ENCODE data around the gene PARP12. TPM values are rescaled to one million over a fixed set of nuclear protein-coding genes. Genes with fewer than 3 reads are reported as not detected.

The PARP12 gene
- total and polyA plus RNA-seq, 9 donors = 15.7 to 43.5 (median 23.2) TPM

DNA sequence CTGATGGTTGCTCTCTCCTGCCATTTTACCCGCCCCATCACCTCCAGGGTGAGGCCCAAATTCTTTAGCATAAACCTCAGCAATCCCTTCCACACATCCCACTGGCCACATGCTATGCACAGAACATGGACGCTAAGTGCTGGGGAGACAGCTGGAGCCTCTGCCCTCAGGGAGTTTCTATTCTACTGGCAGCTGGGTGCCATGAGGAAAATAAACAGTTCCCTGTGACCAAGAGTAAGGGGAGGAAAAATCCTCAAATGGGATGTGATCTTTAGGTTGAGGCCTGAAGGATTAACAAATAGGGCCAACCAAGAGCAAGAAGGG, 1.2 kb downstream of the PARP12 start:
- TF ChIP-seq POLR2A (IDR thresholded peaks at IDR 0.05) (no peak), EP300 (IDR thresholded peaks at IDR 0.05) (no peak)
- TF ChIP-seq, protein P1, sequence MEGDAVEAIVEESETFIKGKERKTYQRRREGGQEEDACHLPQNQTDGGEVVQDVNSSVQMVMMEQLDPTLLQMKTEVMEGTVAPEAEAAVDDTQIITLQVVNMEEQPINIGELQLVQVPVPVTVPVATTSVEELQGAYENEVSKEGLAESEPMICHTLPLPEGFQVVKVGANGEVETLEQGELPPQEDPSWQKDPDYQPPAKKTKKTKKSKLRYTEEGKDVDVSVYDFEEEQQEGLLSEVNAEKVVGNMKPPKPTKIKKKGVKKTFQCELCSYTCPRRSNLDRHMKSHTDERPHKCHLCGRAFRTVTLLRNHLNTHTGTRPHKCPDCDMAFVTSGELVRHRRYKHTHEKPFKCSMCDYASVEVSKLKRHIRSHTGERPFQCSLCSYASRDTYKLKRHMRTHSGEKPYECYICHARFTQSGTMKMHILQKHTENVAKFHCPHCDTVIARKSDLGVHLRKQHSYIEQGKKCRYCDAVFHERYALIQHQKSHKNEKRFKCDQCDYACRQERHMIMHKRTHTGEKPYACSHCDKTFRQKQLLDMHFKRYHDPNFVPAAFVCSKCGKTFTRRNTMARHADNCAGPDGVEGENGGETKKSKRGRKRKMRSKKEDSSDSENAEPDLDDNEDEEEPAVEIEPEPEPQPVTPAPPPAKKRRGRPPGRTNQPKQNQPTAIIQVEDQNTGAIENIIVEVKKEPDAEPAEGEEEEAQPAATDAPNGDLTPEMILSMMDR (IDR thresholded peaks at IDR 0.05) = no peak
- no peak for DNase-seq
- H3K4me3 ChIP-seq = peak overlapping the region; percentile 81
- H3K4me1 ChIP-seq (ENCODE audit: insufficient read depth) = peaks cover 16% of the 10 kb centered on the region
- H3K9me3 ChIP-seq = no peaks in the 10 kb centered on the region
- H3K27ac ChIP-seq = peak overlapping the region; percentile 91 to 93
- no peaks in the 10 kb centered on the region for H3K36me3 ChIP-seq
- no peaks in the 10 kb centered on the region for H3K27me3 ChIP-seq
- WGBS, 3 donors = 85 to 91% (median 86%) methylated on average over 2 of the region's 2 CpGs
- intact Hi-C loops (cut with DNase I) = no loop called here

DNA sequence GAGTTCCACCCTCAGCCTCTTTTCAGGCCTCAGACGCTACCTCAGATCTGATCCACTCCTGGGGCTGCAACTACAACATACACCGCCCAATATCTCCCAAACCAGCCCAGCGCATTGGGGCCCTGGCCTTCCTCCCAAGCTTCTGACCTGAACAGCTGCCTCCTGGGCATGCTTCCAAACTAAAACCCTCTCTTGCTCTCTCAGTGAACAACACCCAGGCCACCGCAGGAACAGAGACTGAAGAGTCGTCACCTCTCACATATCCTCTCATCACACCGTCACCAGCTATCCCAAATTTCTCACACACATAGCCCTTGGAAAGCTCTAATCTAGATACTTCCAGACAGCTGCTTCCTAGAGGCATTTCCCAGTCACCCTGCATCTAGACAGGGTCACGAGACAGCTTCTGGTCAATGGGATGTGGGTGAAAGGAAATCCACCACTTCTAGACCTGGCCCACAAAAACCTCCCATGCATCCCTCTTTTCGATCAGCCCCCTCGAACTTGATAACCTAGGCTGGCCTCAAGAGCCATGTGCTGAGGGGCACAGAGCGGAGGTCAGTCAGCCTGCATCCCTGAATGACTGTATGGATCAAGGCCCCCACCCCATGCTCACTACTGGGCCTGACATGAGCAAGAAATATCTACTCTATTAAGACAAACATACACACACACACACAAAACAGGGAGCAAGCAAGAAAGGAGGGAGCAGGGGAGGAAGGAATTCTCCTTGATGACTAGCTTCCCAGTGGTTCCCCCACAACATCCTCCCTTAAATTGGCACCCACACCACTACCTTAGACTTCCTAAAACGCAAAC, 1.8 kb downstream of the PARP12 start:
- no peak overlapping the region for H3K4me3 ChIP-seq
- TF ChIP-seq, protein P1 (IDR thresholded peaks at IDR 0.05) = no peak
- TF ChIP-seq EP300 (IDR thresholded peaks at IDR 0.05) (no peak), POLR2A (IDR thresholded peaks at IDR 0.05) (no peak)
- peak overlapping the region in 1 of 2 donors; percentile 93 for H3K27ac ChIP-seq
- no peaks in the 10 kb centered on the region for H3K27me3 ChIP-seq
- no peaks in the 10 kb centered on the region for H3K9me3 ChIP-seq
- intact Hi-C loops (cut with DNase I) = no loop called here
- WGBS, 3 donors = 32 to 48% (median 38%) methylated on average over 11 of the region's 11 CpGs
- no peaks in the 10 kb centered on the region for H3K36me3 ChIP-seq
- peaks cover 16% of the 10 kb centered on the region for H3K4me1 ChIP-seq (ENCODE audit: insufficient read depth)
- peak; percentile 64 to 80 (median 76) for DNase-seq

DNA sequence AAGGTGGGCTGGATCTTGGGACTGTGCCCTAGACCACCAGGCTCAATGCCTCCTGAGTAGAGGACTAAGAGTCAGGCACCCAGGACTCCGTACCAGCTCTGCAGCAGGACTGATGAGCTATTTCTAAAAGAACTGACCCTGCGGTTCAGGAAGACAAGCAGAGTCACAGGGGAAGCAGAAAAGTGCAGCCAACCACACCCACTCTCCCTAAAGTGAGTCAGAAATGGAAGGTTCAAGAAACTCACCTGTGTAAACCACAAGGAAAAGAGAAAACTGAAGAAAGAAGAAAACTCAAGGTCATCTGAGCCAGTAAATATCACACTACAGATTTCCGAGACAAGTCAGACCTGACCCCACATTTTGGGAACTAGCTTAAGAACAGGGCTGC, 2.5 kb downstream of the PARP12 start:
- TF ChIP-seq EP300 (IDR thresholded peaks at IDR 0.05) (no peak), POLR2A (IDR thresholded peaks at IDR 0.05) (no peak)
- TF ChIP-seq, protein P1 (IDR thresholded peaks at IDR 0.05) = no peak
- Histone ChIP-seq H3K27me3 (no peaks in the 10 kb centered on the region), H3K36me3 (no peaks in the 10 kb centered on the region), H3K27ac (no peak overlapping the region), H3K4me1 (ENCODE audit: insufficient read depth) (peaks cover 16% of the 10 kb centered on the region), H3K9me3 (no peaks in the 10 kb centered on the region), H3K4me3 (no peak overlapping the region)
- no peak for DNase-seq
- intact Hi-C loops (cut with DNase I) = no loop called here
- 77 to 86% (median 79%) methylated on average over 3 of the region's 3 CpGs for WGBS, 3 donors

DNA sequence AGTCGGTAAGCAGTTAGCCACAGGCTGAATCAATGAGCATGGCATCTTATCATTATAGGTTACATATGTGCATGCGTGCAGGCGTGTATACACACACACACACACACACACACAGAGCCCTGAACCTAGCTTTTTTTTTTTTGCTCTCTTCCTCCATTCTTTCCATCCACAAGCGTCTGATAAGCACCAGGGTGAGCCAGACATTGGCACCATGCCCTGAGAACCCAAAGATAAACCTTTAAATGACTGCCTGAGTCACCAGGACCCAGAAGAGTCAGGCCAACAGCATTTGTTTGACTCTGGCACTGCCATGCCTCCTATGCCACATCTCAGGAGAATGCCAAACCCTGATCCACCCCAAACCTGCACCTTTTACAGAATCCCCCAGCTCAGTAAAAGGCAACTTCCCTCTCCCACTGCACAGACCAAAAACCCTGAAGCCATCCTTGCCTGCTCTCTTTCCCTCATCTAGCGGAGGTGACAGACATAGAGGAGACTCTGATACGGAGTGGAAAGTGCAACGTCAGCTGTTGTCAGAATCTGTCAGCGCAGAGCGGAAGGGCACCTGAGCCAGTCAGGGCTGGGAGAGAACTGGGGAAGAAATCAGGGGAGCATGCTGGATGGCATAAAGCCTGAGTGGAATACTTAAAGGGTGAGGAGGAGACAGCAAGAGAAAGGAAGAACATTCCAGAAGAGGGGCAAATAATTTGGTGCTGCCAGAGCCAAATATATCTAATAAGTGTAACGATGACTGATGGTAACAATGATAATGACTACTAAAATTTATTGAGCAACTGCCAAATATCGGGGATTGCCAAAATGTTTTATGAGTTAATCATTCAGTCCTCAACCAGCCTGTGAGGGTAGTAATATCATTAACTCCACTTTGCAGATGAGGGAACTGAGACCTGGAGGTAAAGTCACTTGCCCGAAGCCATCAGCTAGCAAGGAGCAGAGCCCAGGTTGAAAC, 3.2 kb downstream of the PARP12 start:
- H3K9me3 ChIP-seq = no peaks in the 10 kb centered on the region
- DNase-seq = peak; percentile 51 to 74 (median 69)
- intact Hi-C loops (cut with DNase I) = no loop called here
- no peaks in the 10 kb centered on the region for H3K36me3 ChIP-seq
- no peak for TF ChIP-seq POLR2A (IDR thresholded peaks at IDR 0.05)
- TF ChIP-seq EP300 (IDR thresholded peaks at IDR 0.05) = no peak
- TF ChIP-seq, protein P1 (IDR thresholded peaks at IDR 0.05) = no peak
- no peaks in the 10 kb centered on the region for H3K27me3 ChIP-seq
- 59 to 76% (median 65%) methylated on average over 12 of the region's 12 CpGs for WGBS, 3 donors
- H3K27ac ChIP-seq = no peak overlapping the region
- no peak overlapping the region for H3K4me3 ChIP-seq
- peaks cover 16% of the 10 kb centered on the region for H3K4me1 ChIP-seq (ENCODE audit: insufficient read depth)

Data from ovary (tissue), 9 donors.